ENCODE measurements around the gene KCNN3.

The KCNN3 gene

DNA sequence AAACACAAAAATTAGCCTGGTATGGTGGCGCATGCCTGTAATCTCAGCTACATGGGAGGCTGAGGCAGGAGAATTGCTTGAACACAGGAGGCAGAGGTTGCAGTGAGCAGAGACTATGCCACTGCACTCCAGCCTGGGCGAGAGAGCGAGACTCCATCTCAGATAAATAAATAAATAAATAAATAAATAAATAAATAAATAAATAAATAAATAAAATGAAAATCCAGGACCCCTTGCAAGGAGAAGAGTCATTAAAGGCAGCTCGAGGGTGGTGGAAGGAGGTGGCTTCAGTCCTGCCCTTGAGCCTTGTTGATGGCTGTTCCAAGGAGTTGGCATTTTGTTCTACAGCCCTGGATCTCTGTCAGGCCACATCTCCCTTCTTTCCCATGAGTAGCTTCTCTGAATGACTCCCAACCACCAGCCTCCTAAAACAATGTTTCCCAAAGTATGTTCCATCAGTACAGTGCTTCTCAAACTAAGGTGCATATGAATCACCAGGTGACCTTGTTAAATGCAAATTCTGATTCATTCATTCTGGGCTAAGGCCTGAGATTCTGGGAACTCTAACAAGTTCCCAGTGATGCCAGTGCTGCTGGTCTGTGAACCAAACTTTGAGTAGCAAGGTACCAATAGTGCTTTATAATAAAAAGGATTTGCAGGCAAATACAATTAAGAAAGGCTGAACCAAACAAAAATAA lies 99.0 kb downstream of the KCNN3 start:
- no peak for ATAC-seq
- no peak for TF ChIP-seq PPARA (CRISPR knock-in tag; IDR thresholded peaks at IDR 0.05; ENCODE audit: borderline replicate concordance)
- TF ChIP-seq GLIS3 (CRISPR knock-in tag; IDR thresholded peaks at IDR 0.05): no peak
- TF ChIP-seq ZNF70 (CRISPR knock-in tag; IDR thresholded peaks at IDR 0.05): no peak
- TF ChIP-seq, protein P1, sequence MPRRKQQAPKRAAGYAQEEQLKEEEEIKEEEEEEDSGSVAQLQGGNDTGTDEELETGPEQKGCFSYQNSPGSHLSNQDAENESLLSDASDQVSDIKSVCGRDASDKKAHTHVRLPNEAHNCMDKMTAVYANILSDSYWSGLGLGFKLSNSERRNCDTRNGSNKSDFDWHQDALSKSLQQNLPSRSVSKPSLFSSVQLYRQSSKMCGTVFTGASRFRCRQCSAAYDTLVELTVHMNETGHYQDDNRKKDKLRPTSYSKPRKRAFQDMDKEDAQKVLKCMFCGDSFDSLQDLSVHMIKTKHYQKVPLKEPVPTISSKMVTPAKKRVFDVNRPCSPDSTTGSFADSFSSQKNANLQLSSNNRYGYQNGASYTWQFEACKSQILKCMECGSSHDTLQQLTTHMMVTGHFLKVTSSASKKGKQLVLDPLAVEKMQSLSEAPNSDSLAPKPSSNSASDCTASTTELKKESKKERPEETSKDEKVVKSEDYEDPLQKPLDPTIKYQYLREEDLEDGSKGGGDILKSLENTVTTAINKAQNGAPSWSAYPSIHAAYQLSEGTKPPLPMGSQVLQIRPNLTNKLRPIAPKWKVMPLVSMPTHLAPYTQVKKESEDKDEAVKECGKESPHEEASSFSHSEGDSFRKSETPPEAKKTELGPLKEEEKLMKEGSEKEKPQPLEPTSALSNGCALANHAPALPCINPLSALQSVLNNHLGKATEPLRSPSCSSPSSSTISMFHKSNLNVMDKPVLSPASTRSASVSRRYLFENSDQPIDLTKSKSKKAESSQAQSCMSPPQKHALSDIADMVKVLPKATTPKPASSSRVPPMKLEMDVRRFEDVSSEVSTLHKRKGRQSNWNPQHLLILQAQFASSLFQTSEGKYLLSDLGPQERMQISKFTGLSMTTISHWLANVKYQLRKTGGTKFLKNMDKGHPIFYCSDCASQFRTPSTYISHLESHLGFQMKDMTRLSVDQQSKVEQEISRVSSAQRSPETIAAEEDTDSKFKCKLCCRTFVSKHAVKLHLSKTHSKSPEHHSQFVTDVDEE (CRISPR knock-in tag; IDR thresholded peaks at IDR 0.05): no peak
- no peak for TF ChIP-seq ARNTL (CRISPR knock-in tag; IDR thresholded peaks at IDR 0.05; ENCODE audit: borderline replicate concordance, low read depth)
- no peak for TF ChIP-seq CREB5 (CRISPR knock-in tag; IDR thresholded peaks at IDR 0.05; ENCODE audit: low read depth)
- TF ChIP-seq ISL1 (CRISPR knock-in tag; IDR thresholded peaks at IDR 0.05): no peak
- TF ChIP-seq TOX (CRISPR knock-in tag; IDR thresholded peaks at IDR 0.05; ENCODE audit: borderline replicate concordance): no peak
- no peak for TF ChIP-seq BACH2 (CRISPR knock-in tag; IDR thresholded peaks at IDR 0.05; ENCODE audit: borderline replicate concordance)
- no peak for TF ChIP-seq TCF4 (CRISPR knock-in tag; IDR thresholded peaks at IDR 0.05; ENCODE audit: borderline replicate concordance)
- no peak for TF ChIP-seq CSDC2 (CRISPR knock-in tag; IDR thresholded peaks at IDR 0.05)
- TF ChIP-seq, protein P2, sequence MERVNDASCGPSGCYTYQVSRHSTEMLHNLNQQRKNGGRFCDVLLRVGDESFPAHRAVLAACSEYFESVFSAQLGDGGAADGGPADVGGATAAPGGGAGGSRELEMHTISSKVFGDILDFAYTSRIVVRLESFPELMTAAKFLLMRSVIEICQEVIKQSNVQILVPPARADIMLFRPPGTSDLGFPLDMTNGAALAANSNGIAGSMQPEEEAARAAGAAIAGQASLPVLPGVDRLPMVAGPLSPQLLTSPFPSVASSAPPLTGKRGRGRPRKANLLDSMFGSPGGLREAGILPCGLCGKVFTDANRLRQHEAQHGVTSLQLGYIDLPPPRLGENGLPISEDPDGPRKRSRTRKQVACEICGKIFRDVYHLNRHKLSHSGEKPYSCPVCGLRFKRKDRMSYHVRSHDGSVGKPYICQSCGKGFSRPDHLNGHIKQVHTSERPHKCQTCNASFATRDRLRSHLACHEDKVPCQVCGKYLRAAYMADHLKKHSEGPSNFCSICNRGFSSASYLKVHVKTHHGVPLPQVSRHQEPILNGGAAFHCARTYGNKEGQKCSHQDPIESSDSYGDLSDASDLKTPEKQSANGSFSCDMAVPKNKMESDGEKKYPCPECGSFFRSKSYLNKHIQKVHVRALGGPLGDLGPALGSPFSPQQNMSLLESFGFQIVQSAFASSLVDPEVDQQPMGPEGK (CRISPR knock-in tag; IDR thresholded peaks at IDR 0.05; ENCODE audit: borderline replicate concordance): no peak
- TF ChIP-seq ZNF8 (CRISPR knock-in tag; IDR thresholded peaks at IDR 0.05): no peak
- TF ChIP-seq ZC3H10 (CRISPR knock-in tag; IDR thresholded peaks at IDR 0.05): no peak
- TF ChIP-seq ZFP3 (CRISPR knock-in tag; IDR thresholded peaks at IDR 0.05): no peak
- TF ChIP-seq RARB (CRISPR knock-in tag; IDR thresholded peaks at IDR 0.05): no peak
- TF ChIP-seq, protein P3, sequence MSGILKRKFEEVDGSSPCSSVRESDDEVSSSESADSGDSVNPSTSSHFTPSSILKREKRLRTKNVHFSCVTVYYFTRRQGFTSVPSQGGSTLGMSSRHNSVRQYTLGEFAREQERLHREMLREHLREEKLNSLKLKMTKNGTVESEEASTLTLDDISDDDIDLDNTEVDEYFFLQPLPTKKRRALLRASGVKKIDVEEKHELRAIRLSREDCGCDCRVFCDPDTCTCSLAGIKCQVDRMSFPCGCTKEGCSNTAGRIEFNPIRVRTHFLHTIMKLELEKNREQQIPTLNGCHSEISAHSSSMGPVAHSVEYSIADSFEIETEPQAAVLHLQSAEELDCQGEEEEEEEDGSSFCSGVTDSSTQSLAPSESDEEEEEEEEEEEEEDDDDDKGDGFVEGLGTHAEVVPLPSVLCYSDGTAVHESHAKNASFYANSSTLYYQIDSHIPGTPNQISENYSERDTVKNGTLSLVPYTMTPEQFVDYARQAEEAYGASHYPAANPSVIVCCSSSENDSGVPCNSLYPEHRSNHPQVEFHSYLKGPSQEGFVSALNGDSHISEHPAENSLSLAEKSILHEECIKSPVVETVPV (CRISPR knock-in tag; IDR thresholded peaks at IDR 0.05): no peak
- no peak for TF ChIP-seq SNAI2 (CRISPR knock-in tag; IDR thresholded peaks at IDR 0.05)
- TF ChIP-seq ESRRG (CRISPR knock-in tag; IDR thresholded peaks at IDR 0.05): no peak

GRCh38 chr1:154769193-154769895 lies 100.7 kb downstream of the KCNN3 start:
- no peak for ATAC-seq
- TF ChIP-seq CSDC2 (CRISPR knock-in tag; IDR thresholded peaks at IDR 0.05) (no peak), OSR1 (CRISPR knock-in tag; IDR thresholded peaks at IDR 0.05) (no peak), SNAI2 (CRISPR knock-in tag; IDR thresholded peaks at IDR 0.05) (no peak), ZNF8 (CRISPR knock-in tag; IDR thresholded peaks at IDR 0.05) (no peak), ZC3H10 (CRISPR knock-in tag; IDR thresholded peaks at IDR 0.05) (no peak), ZNF565 (CRISPR knock-in tag; conservative IDR thresholded peaks at IDR 0.05; ENCODE audit: low read depth) (no peak)
- TF ChIP-seq, protein P2 (CRISPR knock-in tag; IDR thresholded peaks at IDR 0.05; ENCODE audit: borderline replicate concordance): no peak
- TF ChIP-seq, protein P3 (CRISPR knock-in tag; IDR thresholded peaks at IDR 0.05): no peak
- TF ChIP-seq, protein P1 (CRISPR knock-in tag; IDR thresholded peaks at IDR 0.05): no peak

Data from SK-N-SH treated with all-trans-retinoic acid at 6 μM for 48 hours (cell line).